Uterus (tissue), 2 donors: ENCODE data around the gene USF2.

Experiments
- POLR2A ChIP-seq, 2 donors: fragments of 450-650 bp; IDR thresholded peaks; one replicate each; pipeline ENCODE4 v1.6.1; 2016; ENCODE audit warnings: antibody characterized with exemption in 2 of 2, mild to moderate bottlenecking in 1 of 2, moderate library complexity in 1 of 2
- TF ChIP-seq, protein P1 (sequence below), 4 experiments: fragments of 200-600 bp in 2 of 4; fragments of 450-650 bp in 2 of 4; sonication (generic) in 2 of 4; IDR thresholded peaks; one replicate each; pipeline ENCODE4 v1.5.1; 2016 to 2019; ENCODE audit warnings: antibody characterized with exemption in 4 of 4, mild to moderate bottlenecking in 2 of 4, moderate library complexity in 1 of 4

DNA sequence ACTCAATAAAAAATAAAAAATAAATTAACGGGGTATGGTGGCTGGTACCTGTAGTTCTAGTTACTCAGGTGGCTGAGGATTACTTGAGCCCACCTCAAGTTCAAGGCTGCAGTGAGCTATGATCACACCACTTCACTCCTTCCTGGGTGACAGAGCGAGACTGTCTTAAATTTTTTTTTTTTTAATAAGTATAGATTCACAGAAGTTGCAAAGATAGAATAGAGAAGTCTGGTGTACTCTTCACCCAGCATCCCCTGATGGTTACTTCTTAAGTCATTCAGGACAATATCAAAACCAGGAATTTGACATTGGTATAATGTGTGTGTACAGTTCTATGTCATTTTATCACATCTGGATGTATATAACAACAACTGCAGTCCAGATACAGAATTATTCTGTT lies 52.5 kb downstream of the USF2 start:
- TF ChIP-seq, protein P1, sequence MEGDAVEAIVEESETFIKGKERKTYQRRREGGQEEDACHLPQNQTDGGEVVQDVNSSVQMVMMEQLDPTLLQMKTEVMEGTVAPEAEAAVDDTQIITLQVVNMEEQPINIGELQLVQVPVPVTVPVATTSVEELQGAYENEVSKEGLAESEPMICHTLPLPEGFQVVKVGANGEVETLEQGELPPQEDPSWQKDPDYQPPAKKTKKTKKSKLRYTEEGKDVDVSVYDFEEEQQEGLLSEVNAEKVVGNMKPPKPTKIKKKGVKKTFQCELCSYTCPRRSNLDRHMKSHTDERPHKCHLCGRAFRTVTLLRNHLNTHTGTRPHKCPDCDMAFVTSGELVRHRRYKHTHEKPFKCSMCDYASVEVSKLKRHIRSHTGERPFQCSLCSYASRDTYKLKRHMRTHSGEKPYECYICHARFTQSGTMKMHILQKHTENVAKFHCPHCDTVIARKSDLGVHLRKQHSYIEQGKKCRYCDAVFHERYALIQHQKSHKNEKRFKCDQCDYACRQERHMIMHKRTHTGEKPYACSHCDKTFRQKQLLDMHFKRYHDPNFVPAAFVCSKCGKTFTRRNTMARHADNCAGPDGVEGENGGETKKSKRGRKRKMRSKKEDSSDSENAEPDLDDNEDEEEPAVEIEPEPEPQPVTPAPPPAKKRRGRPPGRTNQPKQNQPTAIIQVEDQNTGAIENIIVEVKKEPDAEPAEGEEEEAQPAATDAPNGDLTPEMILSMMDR (IDR thresholded peaks at IDR 0.05) = no peak
- TF ChIP-seq POLR2A (IDR thresholded peaks at IDR 0.05) = no peak
